A673 (cell line): ENCODE results near the gene ZCCHC18. TPM values are rescaled to one million over a fixed set of nuclear protein-coding genes. Genes with fewer than 3 reads are reported as not detected.

Source experiments
- BruUV-seq: library from RNA; stranded (reverse); fragments of 400-500 nt; replicated peaks from 2 replicates; lab custom pipeline; 2021; lab: Mats Ljungman, UMichigan
- CTCF ChIA-PET: fragments of 300-600 bp; sonication (Branson Sonifier 250); formaldehyde crosslinking; loops from one replicate; lab custom pipeline; 2022; ENCODE audit warnings: antibody characterized with exemption; lab: Charles Lee
- POLR2A ChIA-PET: fragments of 300-600 bp; sonication (Branson Sonifier 250); formaldehyde crosslinking; loops from one replicate; lab custom pipeline; 2022; ENCODE audit warnings: antibody characterized with exemption; ENCODE audit not compliant: low non-redundant PET; lab: Charles Lee
- DNase-seq: peaks from one replicate; pipeline ENCODE4 v3.0.0-alpha.2; 2015; ENCODE audit warnings: low spot score
- H3K27ac ChIP-seq: fragments of 200-600 bp; sonication (generic); 2 replicates; pipeline ENCODE4 v1.5.1; 2016; ENCODE audit warnings: mixed run types, low read depth, mild to moderate bottlenecking, mixed read lengths, antibody characterized with exemption, low read length; ENCODE audit not compliant: poor library complexity, severe bottlenecking
- H3K27me3 ChIP-seq: fragments of 200-600 bp; sonication (generic); replicated peaks from 2 replicates; pipeline ENCODE4 v1.6.1; 2017; ENCODE audit warnings: mixed run types, low read depth, mild to moderate bottlenecking, mixed read lengths, antibody characterized with exemption, low read length; ENCODE audit not compliant: insufficient read depth, poor library complexity
- H3K36me3 ChIP-seq: fragments of 200-600 bp; sonication (generic); 2 replicates; pipeline ENCODE4 v1.6.1; 2016; ENCODE audit warnings: mixed run types, mild to moderate bottlenecking, mixed read lengths, antibody characterized with exemption, low read length; ENCODE audit not compliant: insufficient read depth, poor library complexity, severe bottlenecking
- H3K4me1 ChIP-seq: fragments of 200-600 bp; sonication (generic); 2 replicates; pipeline ENCODE4 v1.6.1; 2017; ENCODE audit warnings: mixed run types, mild to moderate bottlenecking, mixed read lengths, antibody characterized with exemption, low read length; ENCODE audit not compliant: insufficient read depth, poor library complexity, severe bottlenecking
- H3K4me3 ChIP-seq: fragments of 200-600 bp; sonication (generic); 2 replicates; pipeline ENCODE4 v1.5.1; 2016; ENCODE audit warnings: low read depth, mixed run types, mild to moderate bottlenecking, mixed read lengths, low read length; ENCODE audit not compliant: poor library complexity, severe bottlenecking
- H3K9me3 ChIP-seq: fragments of 200-600 bp; sonication (generic); 2 replicates; pipeline ENCODE4 v1.6.1; 2016; ENCODE audit warnings: mixed run types, low read depth, mild to moderate bottlenecking, mixed read lengths, antibody characterized with exemption, low read length; ENCODE audit not compliant: poor library complexity, severe bottlenecking
- CTCF ChIP-seq: fragments of 300-800, 200-600 bp; sonication (generic); conservative IDR thresholded peaks from 2 replicates; pipeline ENCODE4 v1.5.1; 2017; ENCODE audit warnings: low read depth, mild to moderate bottlenecking, antibody characterized with exemption, low read length, moderate library complexity, mixed read lengths
- EZH2 ChIP-seq: fragments of 200-600 bp; sonication (generic); IDR thresholded peaks from 2 replicates; pipeline ENCODE4 v1.6.1; 2017; ENCODE audit warnings: borderline replicate concordance, low read depth, mild to moderate bottlenecking, mixed read lengths, antibody characterized with exemption, low read length; ENCODE audit not compliant: poor library complexity, severe bottlenecking
- intact Hi-C: fragments of 100-400 bp; cut with micrococcal nuclease; formaldehyde crosslinking; loops from one replicate; pipeline ENCODE4 v1.10.0; 2022; ENCODE audit not compliant: unreplicated experiment
- total RNA-seq: library from RNA; stranded (reverse); gene quantifications from 2 replicates; pipeline ENCODE4 v1.2.3, GENCODE V29; 2021

Gene ZCCHC18
- total RNA-seq, 1 experiment from 2014 or later, result 0.54 TPM

GRCh38 chrX:104156630-104157529 lies 44.6 kb downstream of the ZCCHC18 start, which contains the start of gene SLC25A53:
TSS of gene SLC25A53 (minus strand) at chrX:104157009. CDS start at chrX:104105257, 51,752 bp downstream.
- CTCF ChIA-PET, result interaction anchor here (1.3 kb wide), 1 partner anchor 9 kb away, joined by 4 read pairs; no protein-coding TSS in a partner anchor
- H3K27me3 ChIP-seq, result no peaks in the 10 kb centered on the region
- DNase-seq, result peak; percentile 86
- BruUV-seq, result TSS peak; percentile 90
- H3K27ac ChIP-seq, result peak within 1 kb of the TSS; percentile 88
- no peaks in the 10 kb centered on the region for H3K4me1 ChIP-seq
- intact Hi-C loops, result no loop called here
- no peaks in the 10 kb centered on the region for H3K9me3 ChIP-seq
- POLR2A ChIA-PET, result interaction anchor here (0.6 kb wide), 1 partner anchor 282 kb away, joined by 3 read pairs; no protein-coding TSS in a partner anchor
- no peak for TF ChIP-seq EZH2
- TF ChIP-seq CTCF, result no peak
- H3K4me3 ChIP-seq, result peak within 1 kb of the TSS; percentile 57
- no peaks in the 10 kb centered on the region for H3K36me3 ChIP-seq

Other genes starting within 250 kb of the ZCCHC18 start
- gene TMSB15B, start 149.9 kb upstream of the ZCCHC18 start, total RNA-seq, result 12.8 and 19.3 TPM in 2 replicates
- not detected in 2 replicates for gene H2BW1, start 98.8 kb upstream of the ZCCHC18 start, total RNA-seq
- gene H2BW2, start 72.6 kb upstream of the ZCCHC18 start, total RNA-seq, result not detected in 2 replicates
- 8.2 and 10.8 TPM in 2 replicates for gene TMSB15C, start 36.3 kb upstream of the ZCCHC18 start, total RNA-seq
- gene SLC25A53, start 44.5 kb downstream of the ZCCHC18 start, total RNA-seq, result 3.4 and 3.6 TPM in 2 replicates
- 14.3 and 15.5 TPM in 2 replicates for gene FAM199X, start 53.9 kb downstream of the ZCCHC18 start, total RNA-seq
- gene ESX1, start 142.4 kb downstream of the ZCCHC18 start, total RNA-seq, result not detected in 2 replicates